HL-60/S4 treated with phorbol 12-myristate 13-acetate at 8.2 ng/mL for 4 days and 3 days (cell line): ENCODE data around the gene HOXB3.

Experiments
- in situ Hi-C: fragments of 300-500 bp; cut with MboI; formaldehyde crosslinking; loops from 2 replicates; pipeline ENCODE4 v1.15.0; 2022; ENCODE audit warnings: low sequenced_read_pairs

HOXB3 gene

GRCh38 chr17:48600244-48601098, 10.4 kb upstream of the HOXB3 start:
- in situ Hi-C loops: no loop called here

GRCh38 chr17:48599354-48599753, 9.3 kb upstream of the HOXB3 start:
- in situ Hi-C loops: loop anchor here (10.0 kb wide), 1 partner anchor 265 kb away; no protein-coding TSS in a partner anchor

GRCh38 chr17:48598736-48599135, 8.7 kb upstream of the HOXB3 start:
- in situ Hi-C loops: loop anchor here (10.0 kb wide), 1 partner anchor 264 kb away; no protein-coding TSS in a partner anchor

- in situ Hi-C loops: loop anchor here (10.0 kb wide), 1 partner anchor 263 kb away; no protein-coding TSS in a partner anchor
Measured at GRCh38 chr17:48597778-48598631, 8.0 kb upstream of the HOXB3 start.

GRCh38 chr17:48597528-48597777, 7.4 kb upstream of the HOXB3 start:
- in situ Hi-C loops: loop anchor here (10.0 kb wide), 1 partner anchor 263 kb away; no protein-coding TSS in a partner anchor

- in situ Hi-C loops: loop anchor here (10.0 kb wide), 1 partner anchor 262 kb away; no protein-coding TSS in a partner anchor
Measured at GRCh38 chr17:48596735-48597527, 6.9 kb upstream of the HOXB3 start.

- in situ Hi-C loops: loop anchor here (10.0 kb wide), 1 partner anchor 261 kb away; no protein-coding TSS in a partner anchor
Measured at GRCh38 chr17:48596000-48596734, 6.1 kb upstream of the HOXB3 start.

GRCh38 chr17:48595278-48595999, 5.4 kb upstream of the HOXB3 start:
- in situ Hi-C loops: loop anchor here (10.0 kb wide), 1 partner anchor 261 kb away; no protein-coding TSS in a partner anchor

- in situ Hi-C loops: loop anchor here (10.0 kb wide), 1 partner anchor 260 kb away; no protein-coding TSS in a partner anchor
Measured at GRCh38 chr17:48594538-48595277, 4.7 kb upstream of the HOXB3 start.

- in situ Hi-C loops: loop anchor here (10.0 kb wide), 1 partner anchor 259 kb away; no protein-coding TSS in a partner anchor
Measured at GRCh38 chr17:48593840-48594537, 3.9 kb upstream of the HOXB3 start.

GRCh38 chr17:48593126-48593829, 3.2 kb upstream of the HOXB3 start, which contains the start of gene HOXB5:
Gene HOXB5 (minus strand): TSS chr17:48593779. CDS start chr17:48593682, 97 bp downstream.
- in situ Hi-C loops: loop anchor here (10.0 kb wide), 1 partner anchor 258 kb away; no protein-coding TSS in a partner anchor

- in situ Hi-C loops: loop anchor here (10.0 kb wide), 1 partner anchor 258 kb away; no protein-coding TSS in a partner anchor
Measured at GRCh38 chr17:48592577-48592976, 2.5 kb upstream of the HOXB3 start.

- in situ Hi-C loops: loop anchor here (10.0 kb wide), 1 partner anchor 257 kb away; no protein-coding TSS in a partner anchor
Measured at GRCh38 chr17:48592057-48592514, 2.0 kb upstream of the HOXB3 start.

- in situ Hi-C loops: loop anchor here (10.0 kb wide), 1 partner anchor 257 kb away; no protein-coding TSS in a partner anchor
Measured at GRCh38 chr17:48591255-48592056, 1.4 kb upstream of the HOXB3 start.

- in situ Hi-C loops: loop anchor here (10.0 kb wide), 1 partner anchor 256 kb away; no protein-coding TSS in a partner anchor
Measured at GRCh38 chr17:48590607-48591161, 643 bp upstream of the HOXB3 start.
